CD4-positive, alpha-beta T cell treated with Interleukin-4 for 4 hours (primary cell): ENCODE measurements around the gene DIS3L.
"Not testable (repeated sequence)": the region's sequence is repeated elsewhere in the genome, so short reads cannot be mapped to it uniquely, and the experiment has no call there.

Experiments used
- DNase-seq: peaks from one replicate; pipeline ENCODE4 v3.0.0-alpha.2; 2020

The DIS3L gene

DNA sequence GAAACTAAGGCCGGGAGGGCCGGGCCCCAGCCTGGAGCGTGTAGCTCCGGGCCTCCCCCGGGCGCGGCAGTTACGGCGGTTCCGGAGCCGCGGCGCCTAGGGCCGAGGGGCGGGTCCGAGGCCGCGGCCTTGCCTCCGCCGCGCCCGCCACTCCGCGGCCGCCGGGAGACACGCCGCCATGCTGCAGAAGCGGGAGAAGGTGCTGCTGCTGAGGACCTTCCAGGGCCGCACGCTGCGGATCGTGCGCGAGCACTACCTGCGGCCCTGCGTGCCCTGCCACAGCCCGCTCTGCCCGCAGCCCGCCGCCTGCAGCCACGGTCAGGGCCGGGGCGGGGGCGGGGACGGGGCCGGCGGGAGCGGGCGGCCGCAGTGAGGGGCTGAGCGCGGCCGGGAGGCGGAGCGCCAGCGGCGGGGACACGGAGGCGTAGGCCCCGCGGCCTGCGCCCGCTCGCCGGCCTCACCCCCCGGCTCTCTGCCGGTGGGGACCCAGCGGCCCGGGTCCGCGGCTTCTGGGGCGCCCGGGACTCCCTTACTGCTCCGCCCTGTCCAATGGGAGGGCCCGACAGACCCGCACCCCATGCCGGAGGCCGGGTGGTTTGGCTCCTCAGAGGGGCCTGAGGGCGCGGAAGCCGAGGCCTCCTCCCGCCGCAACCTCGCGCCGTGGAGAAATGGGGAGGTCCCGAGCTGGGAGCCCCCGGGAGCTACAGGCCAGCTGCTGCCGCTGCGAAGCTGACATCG lies at the start of gene DIS3L:
Gene DIS3L (plus strand): TSS at position 150 of the 738 bp plus-strand sequence. CDS start 29 bp downstream, at position 179.
- DNase-seq: peak; percentile 60

DNA sequence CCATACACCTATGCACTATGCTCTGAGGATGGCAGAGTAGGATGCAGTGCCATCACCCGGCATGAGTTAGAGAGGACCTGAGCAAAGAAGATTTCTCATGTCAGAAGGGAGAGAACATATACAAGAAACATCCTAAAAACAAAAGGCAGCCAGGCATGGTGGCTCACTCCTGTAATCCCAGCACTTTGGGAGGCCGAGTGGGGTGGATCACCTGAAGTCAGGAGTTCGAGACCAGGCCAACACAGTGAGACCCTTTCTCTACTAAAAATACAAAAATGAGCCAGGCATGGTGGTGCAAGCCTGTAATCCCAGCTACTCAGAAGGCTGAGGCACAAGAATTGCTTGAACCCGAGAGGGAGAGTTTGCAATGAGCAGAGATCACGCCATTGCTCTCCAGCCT lies 47.5 kb upstream of the DIS3L start:
- DNase-seq: not testable (repeated sequence)

DNA sequence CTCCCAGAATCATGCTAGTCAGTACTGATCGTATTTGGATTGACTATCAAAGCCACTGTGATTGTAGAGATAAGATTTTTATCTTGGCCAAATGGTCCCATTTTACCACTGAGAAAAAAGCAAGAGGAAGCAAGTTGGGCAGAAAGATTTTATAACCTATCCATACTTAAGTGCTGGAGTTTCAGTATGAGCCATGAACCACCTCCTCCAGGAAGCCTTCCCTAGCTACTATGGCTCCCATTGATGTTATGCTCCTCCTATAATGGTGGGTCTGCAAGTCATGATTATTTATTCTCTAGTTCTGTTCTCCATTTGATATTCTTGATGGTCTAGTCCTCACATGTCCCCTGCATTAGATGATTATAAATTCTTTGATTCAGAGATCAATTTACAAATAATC lies 46.4 kb upstream of the DIS3L start:
- no peak for DNase-seq

DNA sequence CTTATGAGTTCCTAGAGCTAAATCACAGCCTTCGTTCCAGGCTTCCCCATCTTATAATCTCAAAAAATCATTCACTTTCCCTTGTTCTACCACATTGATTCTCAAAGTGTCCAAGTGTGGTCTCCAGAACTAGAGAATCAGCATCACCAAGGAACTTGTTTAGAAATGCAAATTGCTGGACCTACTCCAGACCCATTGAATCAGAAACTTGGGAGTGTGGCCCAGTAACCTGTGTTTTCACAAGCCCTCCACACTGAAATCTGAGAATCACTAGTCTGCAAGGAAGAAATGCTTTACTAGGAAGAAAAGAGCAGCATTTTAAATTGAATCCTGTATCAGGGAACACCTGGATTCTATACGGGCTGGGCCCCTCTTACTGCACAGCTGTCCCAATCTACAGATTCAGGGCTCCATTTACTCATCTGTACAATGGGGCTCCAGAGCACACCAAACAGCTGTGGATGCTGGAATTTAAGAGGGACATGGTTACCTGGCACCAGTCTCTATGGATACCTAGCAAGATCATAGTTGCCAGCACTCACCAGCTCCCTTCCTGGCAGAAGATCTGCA lies 43.7 kb upstream of the DIS3L start:
- DNase-seq: no peak

DNA sequence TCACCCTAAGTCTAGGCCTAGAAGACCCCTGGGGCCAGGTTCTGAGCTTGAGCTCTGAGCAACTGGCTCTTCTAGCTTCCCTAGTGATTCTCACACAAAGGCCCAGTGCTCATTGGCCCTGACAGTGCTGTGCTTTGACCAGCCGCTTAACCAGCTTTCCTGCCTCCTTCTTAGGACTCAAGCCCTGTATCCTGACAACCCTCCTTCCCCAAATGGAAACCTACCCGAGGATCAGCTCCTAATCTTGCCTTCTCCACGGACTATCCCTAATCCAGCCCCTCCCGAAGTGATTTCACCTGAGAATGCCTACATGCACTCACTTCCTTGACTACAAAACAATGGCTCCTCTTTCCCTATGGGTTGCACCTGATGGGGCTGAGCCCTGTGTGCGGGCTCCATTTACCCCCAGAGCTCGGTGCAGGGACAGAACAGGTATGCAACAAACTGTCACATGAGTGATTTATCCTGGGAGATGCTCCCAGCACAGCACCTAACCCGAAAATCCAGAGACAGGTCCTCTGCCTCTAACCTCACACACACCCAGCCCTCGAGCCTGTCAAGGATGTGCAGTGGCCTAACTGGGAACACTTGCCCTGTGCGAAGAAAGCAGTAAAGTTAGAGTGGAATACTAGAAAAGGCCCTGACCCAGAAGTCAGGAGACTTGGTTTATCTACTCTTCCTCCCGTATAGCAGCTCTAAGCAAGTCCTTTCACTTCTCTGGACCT lies 42.1 kb upstream of the DIS3L start:
- no peak for DNase-seq

DNA sequence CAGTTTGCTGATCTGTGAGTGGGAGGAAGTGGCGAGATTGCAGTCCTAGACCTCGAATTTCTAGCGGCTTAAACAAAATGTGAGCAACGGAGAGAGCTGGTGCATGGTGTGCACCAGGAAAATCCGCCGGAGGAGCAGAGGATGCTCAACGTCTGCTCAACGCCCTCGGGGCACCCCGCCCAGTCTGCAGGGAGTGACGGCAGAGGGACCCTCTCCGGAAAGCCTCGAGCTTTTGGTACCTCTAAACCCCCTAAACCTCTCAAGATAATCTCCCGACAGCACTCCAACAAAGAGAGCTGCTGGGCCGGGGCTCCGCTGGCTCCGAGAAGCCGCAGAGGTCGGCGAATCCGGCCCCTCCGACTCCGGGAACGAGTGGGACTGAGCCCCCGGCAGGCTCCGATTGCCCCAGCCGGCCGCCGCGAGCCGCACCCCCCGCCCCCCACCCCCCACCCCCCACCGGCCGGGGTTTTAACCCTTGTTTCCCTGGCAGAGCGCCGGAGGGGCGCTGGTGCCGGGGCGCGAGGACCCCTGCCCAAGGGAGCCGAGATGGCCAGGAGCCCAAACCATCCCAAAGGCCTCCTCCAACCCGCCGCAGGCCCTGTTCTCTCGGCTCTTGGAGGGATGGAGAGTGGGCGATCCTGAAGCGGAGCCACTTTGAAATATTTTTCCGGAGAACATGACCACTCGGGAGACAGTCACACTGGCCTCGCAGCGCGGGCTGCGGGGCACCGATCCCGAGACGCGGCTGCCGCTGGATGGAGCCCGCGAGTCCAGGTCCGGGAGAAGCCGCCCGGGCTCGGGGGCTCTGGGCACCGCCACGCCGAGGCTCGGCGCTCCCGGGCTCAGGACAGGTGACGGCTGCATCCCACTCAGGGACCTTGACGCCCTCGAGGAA lies 41.3 kb upstream of the DIS3L start:
- DNase-seq: peak; percentile 2

DNA sequence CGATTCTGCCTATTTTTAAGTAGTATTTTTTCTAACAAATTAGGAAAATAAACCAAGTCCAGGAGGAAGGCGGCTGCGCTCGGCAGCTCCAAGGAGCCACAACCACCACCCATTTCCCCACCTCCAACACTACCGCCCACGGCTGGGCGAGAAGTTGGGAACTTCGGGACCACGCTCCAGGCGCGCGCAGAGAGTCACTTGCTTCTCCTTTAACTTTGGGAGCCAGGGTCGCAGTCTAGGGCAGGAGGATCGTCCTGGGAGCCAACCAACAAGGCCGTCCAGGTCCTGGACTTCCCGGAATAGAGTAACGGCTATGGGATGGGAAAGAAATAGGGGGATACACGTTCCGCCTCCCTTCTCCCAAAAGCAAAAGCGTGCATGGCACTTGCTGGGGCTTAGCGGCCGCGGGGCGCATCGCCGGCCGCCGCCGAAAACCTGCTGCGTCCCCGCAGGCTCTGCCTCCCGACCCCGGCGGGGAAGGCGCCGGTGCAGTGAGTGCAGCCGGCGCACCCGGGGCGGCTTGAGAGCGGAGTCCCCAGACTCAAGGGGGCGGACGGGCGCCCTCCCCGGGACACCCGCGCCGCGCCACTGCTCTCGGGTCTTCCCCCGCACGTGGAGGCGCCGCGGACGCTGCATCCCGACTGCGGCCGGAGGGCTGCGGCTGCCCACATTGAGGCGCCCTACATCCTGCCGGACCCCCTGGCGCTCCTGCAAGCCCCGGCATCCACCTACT lies 40.5 kb upstream of the DIS3L start:
- no peak for DNase-seq

DNA sequence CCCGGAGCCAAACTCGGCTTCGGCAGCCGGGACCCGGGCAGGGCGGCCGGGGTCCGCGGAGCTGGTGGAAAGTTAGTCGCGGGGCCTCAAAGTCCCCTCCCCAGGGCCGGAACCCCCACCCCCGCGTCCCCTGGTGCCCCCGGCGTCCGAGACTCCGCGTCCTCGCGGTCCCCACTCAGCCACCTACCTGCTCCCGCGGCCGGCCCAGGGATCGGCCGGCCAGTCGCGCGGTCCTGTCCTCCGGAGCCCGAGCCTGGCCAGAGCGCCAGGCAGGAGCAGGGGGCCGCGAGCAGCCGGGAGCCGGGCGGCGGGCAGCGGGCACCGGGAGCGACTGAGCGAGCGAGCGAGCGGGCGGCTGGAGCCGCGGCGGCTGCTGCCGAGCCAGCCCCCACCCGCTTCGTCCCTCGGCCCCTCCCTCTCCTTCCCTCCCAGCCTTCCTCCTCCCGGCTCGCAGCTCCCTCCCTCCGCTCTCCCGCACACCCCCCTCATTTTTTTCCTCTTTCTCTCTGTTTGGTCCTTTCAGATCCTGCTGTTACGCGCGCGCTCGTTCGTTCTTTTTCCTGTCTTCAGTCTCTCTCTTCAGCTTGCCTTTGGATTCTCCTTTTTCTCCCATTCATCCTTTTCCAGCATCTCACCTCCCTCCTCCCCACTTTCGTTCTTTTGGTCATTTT lies 39.8 kb upstream of the DIS3L start, which contains the start of gene MEGF11:
Gene MEGF11 (minus strand): TSS at position 333 of the 671 bp plus-strand sequence. CDS start 125,347 bp downstream, outside the sequence.
- no peak for DNase-seq

DNA sequence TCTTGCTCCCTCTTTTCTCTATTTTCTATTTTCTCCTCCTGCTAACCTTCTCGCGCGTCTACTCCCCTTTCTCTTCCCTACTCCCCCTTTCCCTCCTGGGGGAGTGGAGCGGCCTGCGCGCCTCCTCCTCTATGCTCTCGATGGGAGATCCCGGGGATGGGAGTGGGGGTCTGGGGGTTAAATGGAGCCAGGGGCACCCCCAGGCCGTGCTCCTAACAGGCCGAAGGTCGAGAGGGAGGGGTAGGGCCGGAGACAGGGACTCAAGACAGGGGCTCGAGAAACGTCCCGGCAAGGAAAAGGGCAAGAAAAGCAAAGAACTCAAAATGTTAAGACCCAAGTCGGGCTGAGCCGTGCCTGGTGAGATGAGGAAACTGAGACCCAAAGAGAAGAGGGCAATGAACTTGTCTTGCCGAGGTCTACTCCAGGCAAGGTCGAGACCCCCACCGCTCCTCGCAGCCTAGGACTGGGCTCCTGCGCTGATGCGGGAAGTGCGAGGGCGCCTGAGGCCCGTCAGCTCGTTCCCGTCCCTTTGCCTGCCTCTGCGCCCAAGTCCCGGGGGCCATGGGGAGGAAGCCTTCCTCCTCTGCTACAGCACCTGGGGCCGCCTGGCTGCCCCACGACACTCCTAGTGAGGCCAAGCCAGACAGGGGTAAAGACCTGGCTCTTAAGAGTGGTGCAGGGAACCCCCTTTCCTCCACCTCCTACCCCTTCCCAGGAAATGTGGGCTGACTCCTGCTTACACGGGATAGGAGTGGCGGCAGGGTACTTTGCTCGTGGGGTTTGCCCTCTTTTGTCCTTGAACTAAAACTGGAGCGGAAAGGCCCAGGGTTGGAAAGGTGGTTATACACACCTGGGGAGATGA lies 39.0 kb upstream of the DIS3L start:
- DNase-seq: no peak

DNA sequence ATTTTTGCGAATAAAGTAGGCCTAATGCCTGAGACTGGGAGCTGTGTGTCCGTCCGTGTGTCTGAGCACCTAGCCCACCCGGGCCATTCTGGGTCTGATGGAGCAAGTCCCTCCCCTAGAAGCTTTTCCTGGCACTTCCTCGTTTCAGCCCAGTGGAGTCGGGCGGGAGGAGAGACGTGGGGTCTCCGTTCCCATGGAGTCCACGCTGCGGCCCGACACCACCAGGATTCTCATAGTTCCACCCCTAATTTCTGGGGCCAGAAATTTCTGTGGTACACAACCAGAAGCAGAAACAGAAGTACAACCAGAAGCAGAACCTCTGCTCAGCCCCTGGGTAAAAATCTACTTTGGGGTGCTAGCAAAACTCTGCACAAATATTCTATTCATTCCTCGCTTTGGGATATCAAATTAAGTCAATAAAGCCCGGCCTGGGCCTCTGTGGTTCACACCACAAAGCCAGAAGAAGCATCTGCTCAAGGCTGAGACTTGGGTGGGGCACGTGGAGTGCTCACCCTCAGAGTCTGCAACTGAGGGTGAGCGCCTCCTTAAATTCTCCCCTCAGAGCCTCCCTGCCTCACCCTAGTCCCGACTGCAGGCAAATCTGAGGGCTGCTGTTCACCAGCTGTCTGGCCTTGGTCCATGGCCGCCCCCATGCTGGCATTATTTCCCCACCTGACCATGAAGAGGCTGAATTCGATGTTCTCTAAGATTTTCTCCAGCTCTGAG lies 38.3 kb upstream of the DIS3L start:
- no peak for DNase-seq

DNA sequence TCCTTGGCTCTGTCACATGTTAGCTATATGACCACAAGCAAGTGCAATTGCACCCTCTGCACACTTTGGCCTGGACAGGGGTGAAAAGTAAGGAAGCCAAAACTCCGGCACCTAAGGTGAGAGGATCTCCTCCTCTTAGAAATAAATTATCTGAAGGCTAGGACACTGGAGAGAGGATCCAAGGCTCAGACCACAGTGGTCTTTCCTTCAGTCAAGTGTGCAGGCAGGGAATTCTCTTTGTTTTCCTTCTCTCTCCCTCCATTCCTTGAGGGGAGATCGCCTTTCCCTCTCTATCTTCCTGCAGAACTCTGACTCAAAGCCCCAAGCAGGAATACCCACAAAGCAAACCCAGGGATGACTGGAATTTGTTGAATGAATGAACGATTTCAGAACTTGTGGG lies 36.7 kb upstream of the DIS3L start:
- no peak for DNase-seq

DNA sequence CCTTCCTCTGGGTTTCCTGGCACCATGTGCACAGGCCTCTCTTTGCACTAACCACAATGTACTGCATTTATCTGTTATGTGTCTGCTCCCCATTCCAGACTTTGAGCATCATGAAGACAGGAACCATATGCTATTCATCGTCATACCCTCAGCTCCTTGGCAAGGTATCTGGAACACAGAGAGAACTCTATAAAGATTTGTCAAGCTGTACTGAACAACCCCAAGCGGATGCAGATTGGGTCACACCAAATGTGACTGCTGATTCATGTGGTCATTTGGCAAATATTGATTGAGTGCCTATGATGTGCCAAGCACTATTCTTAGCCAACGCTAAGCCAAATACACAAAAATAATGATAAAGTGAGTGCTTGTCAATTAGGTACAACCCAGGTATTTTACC lies 32.3 kb upstream of the DIS3L start:
- no peak for DNase-seq

DNA sequence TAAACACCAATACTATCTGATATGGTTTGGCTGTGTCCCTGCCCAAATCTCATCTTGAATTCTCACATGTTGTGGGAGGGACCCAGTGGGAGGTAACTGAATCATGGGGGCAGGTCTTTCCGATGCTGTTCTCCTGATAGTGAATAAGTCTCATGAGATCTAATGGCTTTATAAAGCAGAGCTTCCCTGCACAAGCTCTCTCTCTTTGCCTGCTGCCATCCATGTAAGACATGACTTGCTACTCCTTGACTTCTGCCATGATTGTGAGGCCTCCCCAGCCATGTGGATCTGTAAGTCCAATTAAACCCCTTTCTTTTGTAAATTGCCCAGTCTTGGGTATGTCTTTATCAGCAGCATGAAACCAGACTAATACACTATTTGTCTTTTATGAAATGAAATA lies 30.5 kb upstream of the DIS3L start:
- not testable (repeated sequence) for DNase-seq

DNA sequence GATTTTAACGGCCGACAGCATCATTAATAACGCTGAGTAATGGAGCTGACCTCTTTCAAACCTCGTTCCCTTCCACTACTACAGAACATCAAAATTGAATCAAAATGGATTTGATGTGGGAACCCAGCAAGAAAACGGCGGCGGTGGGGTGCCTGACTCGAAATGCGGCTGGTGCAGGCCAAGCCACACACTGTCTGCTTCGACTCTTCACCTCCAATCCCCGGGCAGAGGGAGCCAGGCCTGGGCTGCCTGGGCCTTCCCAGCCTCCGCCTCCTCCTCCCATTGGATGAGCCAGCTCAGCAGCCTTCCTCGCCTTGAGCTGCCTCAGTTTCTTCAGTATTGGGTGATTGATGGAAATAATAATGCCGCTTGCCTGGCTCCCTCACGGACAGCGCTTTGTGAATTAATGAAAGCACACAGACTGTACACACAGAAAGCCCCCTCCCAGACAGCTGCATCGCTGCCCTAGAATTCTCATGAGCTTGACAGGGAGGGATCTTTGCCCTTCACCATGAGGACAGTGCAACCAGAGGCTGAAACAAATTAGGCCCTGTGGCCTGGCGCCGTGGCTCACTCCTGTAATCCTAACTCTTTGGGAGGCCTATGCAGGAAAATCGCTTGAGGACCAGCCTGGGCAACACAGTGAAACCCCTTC lies 28.4 kb upstream of the DIS3L start:
- DNase-seq: no peak

DNA sequence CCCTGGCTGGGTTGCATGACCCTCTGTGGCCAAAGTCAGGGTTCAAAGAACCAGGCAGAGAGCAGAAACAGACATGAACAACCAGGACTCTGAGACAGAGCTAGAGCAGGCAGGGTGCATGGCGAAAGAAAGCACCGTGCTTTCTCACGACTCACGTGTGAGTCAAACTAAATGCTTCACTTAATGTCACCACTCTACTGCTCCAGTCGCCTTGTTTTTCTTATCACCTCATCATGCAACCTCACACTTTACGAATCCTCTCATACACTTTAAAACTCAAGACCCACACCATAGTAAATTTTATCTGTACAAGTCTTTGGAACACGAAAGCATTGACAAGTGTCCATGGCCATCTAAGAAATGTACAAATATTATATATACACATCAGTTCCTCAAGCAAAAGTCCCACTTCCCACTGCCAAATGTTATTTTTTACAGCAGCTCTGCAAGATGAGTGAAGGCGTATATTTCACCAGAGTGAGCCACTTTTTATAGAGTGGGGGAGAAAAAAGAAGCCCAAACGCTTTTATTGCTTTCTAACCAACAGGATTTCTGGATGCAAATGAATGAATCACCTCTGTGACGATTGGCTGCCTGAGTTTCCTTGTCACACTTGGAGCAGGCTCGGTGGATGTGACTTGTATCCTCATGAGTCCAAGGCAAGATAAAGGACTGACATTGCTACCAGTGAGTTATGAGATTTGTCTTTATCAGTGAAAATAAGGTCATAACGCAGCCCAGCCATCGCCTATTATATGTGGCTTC lies 23.9 kb upstream of the DIS3L start:
- no peak for DNase-seq

DNA sequence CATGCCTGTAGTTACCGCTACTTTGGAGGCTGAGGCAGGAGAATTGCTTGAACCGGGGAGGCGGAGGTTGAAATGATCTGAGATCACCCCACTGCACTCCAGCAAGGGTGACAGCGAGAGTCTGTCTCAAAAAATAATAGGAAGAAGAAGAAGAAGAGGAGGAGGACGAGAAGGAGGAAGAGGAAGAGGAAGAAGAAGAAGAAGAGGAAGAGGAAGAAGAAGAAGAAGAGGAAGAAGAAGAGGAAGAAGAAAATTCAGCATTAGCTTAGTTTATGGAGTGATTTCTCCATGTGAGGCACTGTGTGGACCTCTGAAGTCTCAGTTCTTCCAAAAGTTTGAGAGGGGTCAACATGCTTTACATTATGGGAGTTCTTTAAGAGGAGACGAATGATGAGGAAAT lies 22.4 kb upstream of the DIS3L start:
- no peak for DNase-seq

DNA sequence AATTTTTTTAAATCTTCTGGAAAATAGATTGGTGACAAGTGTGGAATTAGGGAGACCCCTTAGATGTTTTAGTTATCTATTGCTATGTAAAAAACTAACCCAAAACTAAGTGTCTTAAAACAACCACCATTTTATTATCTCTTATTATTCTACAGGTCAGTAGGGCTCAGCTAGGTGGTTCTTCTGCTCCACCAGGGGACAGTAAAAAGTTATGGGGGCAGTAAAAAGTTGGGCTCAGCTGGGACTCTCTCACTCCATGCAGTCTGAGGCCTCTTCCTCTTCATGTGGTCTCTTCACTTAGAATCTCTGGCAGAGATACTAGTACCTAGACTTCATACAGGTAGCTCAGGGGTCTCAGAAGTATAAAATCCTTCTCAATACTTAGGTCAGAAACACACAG lies 18.0 kb upstream of the DIS3L start:
- DNase-seq: no peak

DNA sequence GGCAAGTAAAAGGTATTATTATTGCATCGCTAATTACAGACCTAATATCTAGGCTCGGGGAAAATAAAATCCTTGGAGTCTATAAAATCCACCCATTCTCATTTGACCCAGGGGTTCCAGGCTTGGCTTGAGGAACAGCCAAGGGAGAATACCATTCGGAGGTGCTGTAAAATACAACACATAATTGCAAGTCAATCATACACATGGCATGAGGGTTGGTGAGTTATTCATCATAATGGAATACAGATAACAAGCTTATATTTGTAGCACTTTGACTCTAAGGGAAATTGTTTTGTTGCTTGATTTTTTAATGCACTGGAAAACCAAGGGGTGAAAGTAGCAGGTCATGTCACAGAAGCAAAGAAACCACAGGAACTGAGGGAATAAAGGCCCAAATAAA lies 16.8 kb upstream of the DIS3L start:
- DNase-seq: no peak

DNA sequence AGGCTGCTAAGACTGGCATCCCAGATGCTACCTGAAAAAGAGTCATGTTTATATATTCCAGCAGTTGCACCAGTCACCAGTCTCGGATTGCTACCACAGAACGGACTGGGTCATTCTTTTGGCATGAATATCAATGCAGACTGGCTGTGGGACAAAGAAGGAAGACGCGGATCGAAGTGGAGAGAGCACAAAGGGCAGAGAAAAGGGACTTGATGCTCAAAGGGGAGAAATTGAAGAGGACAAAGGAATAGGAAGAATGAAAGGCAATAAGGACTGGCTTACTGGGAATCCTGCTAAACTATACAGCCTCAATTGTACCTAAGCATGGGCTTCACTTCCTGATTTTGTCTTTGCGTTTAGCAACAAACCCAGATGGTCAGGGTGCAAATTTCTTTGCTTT lies 15.3 kb upstream of the DIS3L start:
- DNase-seq: no peak
